Peyer's patch (tissue), 4 donors: Measurements from ENCODE around the gene MAP2K1. TPM values are rescaled to one million over a fixed set of nuclear protein-coding genes. Genes with fewer than 3 reads are reported as not detected.
"Not testable (repeated sequence)": the region's sequence is repeated elsewhere in the genome, so short reads cannot be mapped to it uniquely, and the experiment has no call there.

Experiments
- DNase-seq, 3 donors: peaks; one replicate each; pipeline ENCODE4 v3.0.0-alpha.2; 2017 to 2019
- H3K27ac ChIP-seq, 4 donors: fragments of 200-600 bp; sonication (generic); one replicate each; pipeline ENCODE4 v1.5.1; 2016 to 2019
- H3K27me3 ChIP-seq, 2 donors: fragments of 200-600 bp; sonication (generic); one replicate each; pipeline ENCODE4 v1.5.1; 2019
- H3K36me3 ChIP-seq, 3 donors: fragments of 200-600 bp; sonication (generic); one replicate each; pipeline ENCODE4 v1.5.1; 2016 to 2019
- H3K4me1 ChIP-seq, 4 donors: fragments of 200-600 bp; sonication (generic); one replicate each; pipeline ENCODE4 v1.5.1; 2016 to 2019
- H3K4me3 ChIP-seq, 4 donors: fragments of 200-600 bp; sonication (generic); 1 replicate in 3 of 4; 2 replicates in 1 of 4; pipeline ENCODE4 v1.5.1; 2016 to 2019; ENCODE audit warnings: mild to moderate bottlenecking in 1 of 4
- H3K9me3 ChIP-seq, 4 donors: fragments of 200-600 bp; sonication (generic); one replicate each; pipeline ENCODE4 v1.5.1; 2016 to 2019; ENCODE audit warnings: mild to moderate bottlenecking in 1 of 4
- CTCF ChIP-seq, 6 experiments: fragments of 450-650 bp in 4 of 6; fragments of 200-600 bp in 2 of 6; sonication (generic) in 1 of 6; IDR thresholded peaks; one replicate each; pipeline ENCODE4 v1.5.1; 2017 to 2019; ENCODE audit warnings: antibody characterized with exemption in 6 of 6, mild to moderate bottlenecking in 3 of 6, moderate library complexity in 1 of 6
- POLR2A ChIP-seq, 2 donors: fragments of 450-650 bp; IDR thresholded peaks; one replicate each; pipeline ENCODE4 v1.5.1; 2017; ENCODE audit warnings: antibody characterized with exemption in 2 of 2, mild to moderate bottlenecking in 2 of 2, moderate library complexity in 2 of 2
- total RNA-seq, 4 donors: library from RNA; depleted of rRNA; stranded (reverse); fragments of >200 nt; gene quantifications; one replicate each; pipeline ENCODE4 v1.1.0, GENCODE V29; 2016

Gene MAP2K1
- total RNA-seq, 4 donors from 2014 or later, result 12.7 to 47.9 (median 27.7) TPM

GRCh38 chr15:66452971-66453580 lies 66.4 kb downstream of the MAP2K1 start:
- Histone ChIP-seq H3K4me1 (no peaks in the 10 kb centered on the region), H3K27me3 (no peaks in the 10 kb centered on the region), H3K36me3 (no peaks in the 10 kb centered on the region), H3K27ac (no peak overlapping the region), H3K9me3 (no peaks in the 10 kb centered on the region), H3K4me3 (no peak overlapping the region)
- DNase-seq, result no peak
- TF ChIP-seq POLR2A (IDR thresholded peaks at IDR 0.05) (no peak), CTCF (IDR thresholded peaks at IDR 0.05) (no peak)

GRCh38 chr15:66454143-66454542 lies 67.4 kb downstream of the MAP2K1 start:
- Histone ChIP-seq H3K36me3 (no peaks in the 10 kb centered on the region), H3K4me1 (no peaks in the 10 kb centered on the region), H3K27ac (no peak overlapping the region), H3K4me3 (no peak overlapping the region), H3K27me3 (no peaks in the 10 kb centered on the region), H3K9me3 (no peaks in the 10 kb centered on the region)
- DNase-seq, result no peak
- TF ChIP-seq CTCF (IDR thresholded peaks at IDR 0.05) (no peak), POLR2A (IDR thresholded peaks at IDR 0.05) (no peak)

GRCh38 chr15:66456211-66456610 lies 69.5 kb downstream of the MAP2K1 start:
- no peak for DNase-seq
- Histone ChIP-seq H3K4me3 (no peak overlapping the region), H3K9me3 (no peaks in the 10 kb centered on the region), H3K27ac (no peak overlapping the region), H3K27me3 (no peaks in the 10 kb centered on the region), H3K4me1 (no peaks in the 10 kb centered on the region), H3K36me3 (no peaks in the 10 kb centered on the region)
- TF ChIP-seq CTCF (IDR thresholded peaks at IDR 0.05) (no peak), POLR2A (IDR thresholded peaks at IDR 0.05) (no peak)

GRCh38 chr15:66459818-66460615 lies 73.3 kb downstream of the MAP2K1 start:
- Histone ChIP-seq H3K4me1 (no peaks in the 10 kb centered on the region), H3K4me3 (no peak overlapping the region), H3K27me3 (no peaks in the 10 kb centered on the region), H3K27ac (no peak overlapping the region), H3K36me3 (no peaks in the 10 kb centered on the region), H3K9me3 (no peaks in the 10 kb centered on the region)
- TF ChIP-seq CTCF (IDR thresholded peaks at IDR 0.05), result no peak
- TF ChIP-seq POLR2A (IDR thresholded peaks at IDR 0.05), result no peak
- DNase-seq, result no peak

GRCh38 chr15:66461294-66461693 lies 74.6 kb downstream of the MAP2K1 start:
- not testable (repeated sequence) for H3K4me3 ChIP-seq, DNase-seq, H3K27ac ChIP-seq, H3K9me3 ChIP-seq, H3K36me3 ChIP-seq, H3K27me3 ChIP-seq, H3K4me1 ChIP-seq

- Histone ChIP-seq H3K27me3 (no peaks in the 10 kb centered on the region), H3K27ac (no peak overlapping the region), H3K4me1 (no peaks in the 10 kb centered on the region), H3K36me3 (no peaks in the 10 kb centered on the region), H3K9me3 (no peaks in the 10 kb centered on the region), H3K4me3 (no peak overlapping the region)
- no peak for DNase-seq
- TF ChIP-seq POLR2A (IDR thresholded peaks at IDR 0.05) (no peak), CTCF (IDR thresholded peaks at IDR 0.05) (no peak)
Observed at GRCh38 chr15:66461917-66462316, 75.2 kb downstream of the MAP2K1 start.
